OCI-LY7 (cell line): Measurements from ENCODE around the gene CASP10.

Source experiments
- CTCF ChIP-seq: fragments of 200-600 bp; sonication (generic); conservative IDR thresholded peaks from 2 replicates; pipeline ENCODE4 v1.5.1; 2014; ENCODE audit warnings: mild to moderate bottlenecking, antibody characterized with exemption, low read length, moderate library complexity, mixed read lengths
- EZH2phosphoT487 ChIP-seq: fragments of 200-600 bp; sonication (generic); IDR thresholded peaks from 2 replicates; pipeline ENCODE4 v1.6.1; 2018; ENCODE audit warnings: low read depth, borderline replicate concordance, mild to moderate bottlenecking, mixed run types, antibody characterized with exemption, low read length, moderate library complexity, mixed read lengths

- TF ChIP-seq CTCF (no peak), EZH2phosphoT487 (no peak)
Observed at GRCh38 chr2:201262718-201263117, 79.8 kb downstream of the CASP10 start.
